Neural crest cell (in vitro differentiated cells): ENCODE results near the gene SLC6A19. TPM values are rescaled to one million over a fixed set of nuclear protein-coding genes. Genes with fewer than 3 reads are reported as not detected.

ENCODE experiments used
- DNase-seq: peaks from one replicate; pipeline ENCODE4 v3.0.0; 2021; ENCODE audit warnings: low read depth, mixed read lengths, low spot score
- H3K27ac Mint-ChIP-seq: one replicate; pipeline ENCODE4 v1.8.0; 2021; ENCODE audit warnings: mild to moderate bottlenecking, mixed read lengths; ENCODE audit not compliant: unreplicated experiment
- H3K27me3 Mint-ChIP-seq: 2 replicates; pipeline ENCODE4 v1.8.0; 2021; ENCODE audit warnings: low read depth, mild to moderate bottlenecking, mixed read lengths
- H3K36me3 Mint-ChIP-seq: 2 replicates; pipeline ENCODE4 v1.8.0; 2021; ENCODE audit warnings: low read depth, mild to moderate bottlenecking, mixed read lengths
- H3K4me1 Mint-ChIP-seq: 2 replicates; pipeline ENCODE4 v1.8.0; 2021; ENCODE audit warnings: mixed read lengths
- H3K4me3 Mint-ChIP-seq: one replicate; pipeline ENCODE4 v1.8.0; 2021; ENCODE audit warnings: mild to moderate bottlenecking, mixed read lengths
- H3K9me3 Mint-ChIP-seq: 2 replicates; pipeline ENCODE4 v1.8.0; 2021; ENCODE audit warnings: mixed read lengths
- total RNA-seq: library from RNA; stranded (reverse); gene quantifications from 2 replicates; pipeline ENCODE4 v1.2.1, GENCODE V29; 2021
- TF ChIP-seq, protein P1 (sequence below): fragments of 200-600 bp; sonication (generic); conservative IDR thresholded peaks from 2 replicates; pipeline ENCODE4 v1.5.0; 2021; ENCODE audit warnings: antibody characterized with exemption, mild to moderate bottlenecking

SLC6A19 gene
- total RNA-seq, 1 donor from 2014 or later = not detected

DNA sequence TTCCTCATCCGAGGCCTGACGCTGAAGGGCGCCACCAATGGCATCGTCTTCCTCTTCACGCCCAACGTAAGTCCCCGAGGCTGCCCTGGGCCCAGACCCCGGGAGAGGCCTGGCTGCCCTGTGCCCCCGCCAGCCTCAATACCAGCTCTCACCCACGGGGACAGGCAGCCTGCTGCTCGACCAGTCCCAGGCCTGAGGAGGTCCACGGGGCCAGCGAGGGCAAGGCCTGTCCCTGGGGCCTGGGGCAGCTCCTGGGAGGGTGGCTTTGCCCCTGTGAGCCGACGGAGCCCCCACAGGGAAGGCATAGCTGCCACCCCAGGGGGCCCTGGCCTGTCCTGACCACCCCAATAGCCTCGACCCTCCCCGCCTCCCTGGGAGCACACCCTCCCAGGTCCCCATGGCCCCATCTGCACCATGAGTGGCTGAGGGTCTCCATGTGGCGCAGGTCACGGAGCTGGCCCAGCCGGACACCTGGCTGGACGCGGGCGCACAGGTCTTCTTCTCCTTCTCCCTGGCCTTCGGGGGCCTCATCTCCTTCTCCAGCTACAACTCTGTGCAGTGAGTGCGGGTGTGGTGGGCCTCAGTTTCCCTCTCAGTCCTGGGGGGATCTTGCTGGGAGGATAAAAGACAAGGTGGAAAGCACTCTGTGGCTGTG is 12.2 kb downstream of the SLC6A19 start:
- Mint-ChIP-seq H3K4me3 (no peak overlapping the region), H3K27me3 (no peaks in the 10 kb centered on the region), H3K36me3 (no peaks in the 10 kb centered on the region), H3K9me3 (peaks cover 3% of the 10 kb centered on the region), H3K4me1 (no peaks in the 10 kb centered on the region), H3K27ac (no peak overlapping the region)
- TF ChIP-seq, protein P1, sequence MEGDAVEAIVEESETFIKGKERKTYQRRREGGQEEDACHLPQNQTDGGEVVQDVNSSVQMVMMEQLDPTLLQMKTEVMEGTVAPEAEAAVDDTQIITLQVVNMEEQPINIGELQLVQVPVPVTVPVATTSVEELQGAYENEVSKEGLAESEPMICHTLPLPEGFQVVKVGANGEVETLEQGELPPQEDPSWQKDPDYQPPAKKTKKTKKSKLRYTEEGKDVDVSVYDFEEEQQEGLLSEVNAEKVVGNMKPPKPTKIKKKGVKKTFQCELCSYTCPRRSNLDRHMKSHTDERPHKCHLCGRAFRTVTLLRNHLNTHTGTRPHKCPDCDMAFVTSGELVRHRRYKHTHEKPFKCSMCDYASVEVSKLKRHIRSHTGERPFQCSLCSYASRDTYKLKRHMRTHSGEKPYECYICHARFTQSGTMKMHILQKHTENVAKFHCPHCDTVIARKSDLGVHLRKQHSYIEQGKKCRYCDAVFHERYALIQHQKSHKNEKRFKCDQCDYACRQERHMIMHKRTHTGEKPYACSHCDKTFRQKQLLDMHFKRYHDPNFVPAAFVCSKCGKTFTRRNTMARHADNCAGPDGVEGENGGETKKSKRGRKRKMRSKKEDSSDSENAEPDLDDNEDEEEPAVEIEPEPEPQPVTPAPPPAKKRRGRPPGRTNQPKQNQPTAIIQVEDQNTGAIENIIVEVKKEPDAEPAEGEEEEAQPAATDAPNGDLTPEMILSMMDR = no peak
- DNase-seq = no peak

DNA sequence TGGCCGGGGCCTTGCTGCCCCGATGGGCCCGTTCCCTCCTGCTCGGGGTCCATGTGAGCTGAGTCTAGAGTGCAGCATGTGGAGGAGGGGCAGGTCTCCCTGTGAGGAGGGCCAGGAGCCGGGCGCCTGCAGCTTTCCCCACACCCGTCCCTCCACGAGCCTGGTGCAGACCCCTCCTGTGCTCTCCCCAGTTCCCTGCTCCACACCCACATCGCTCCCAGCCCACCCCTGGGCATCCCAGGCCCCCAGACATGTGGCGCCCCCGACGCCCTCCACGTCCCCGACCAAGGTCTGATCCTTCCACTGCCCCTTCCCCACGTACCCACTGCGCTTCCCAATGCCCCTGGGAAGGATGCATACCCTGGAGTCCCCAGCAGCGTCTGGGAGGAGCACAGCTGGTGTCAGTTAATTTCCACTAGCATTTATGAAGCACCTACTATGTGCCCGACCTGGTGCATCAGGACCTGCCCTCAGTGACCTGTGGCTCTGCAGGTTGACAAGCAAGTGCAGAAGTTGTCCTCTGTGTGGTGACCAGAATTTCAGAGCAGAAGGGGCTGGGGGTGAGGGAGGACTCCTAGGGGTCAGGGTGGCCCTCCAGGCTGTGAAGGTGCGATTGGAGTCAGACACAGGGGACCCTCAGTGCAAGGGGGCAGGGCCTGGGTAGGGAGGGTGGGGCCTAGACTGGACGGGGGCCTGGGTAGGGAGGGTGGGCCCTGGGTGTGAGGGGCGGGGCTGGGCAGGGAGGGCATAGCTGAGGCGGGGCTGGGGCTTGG is 13.0 kb downstream of the SLC6A19 start:
- no peak overlapping the region for H3K27ac Mint-ChIP-seq
- TF ChIP-seq, protein P1 = no peak
- no peak overlapping the region for H3K4me3 Mint-ChIP-seq
- H3K9me3 Mint-ChIP-seq = peaks cover 3% of the 10 kb centered on the region
- no peak for DNase-seq
- H3K36me3 Mint-ChIP-seq = no peaks in the 10 kb centered on the region
- no peaks in the 10 kb centered on the region for H3K4me1 Mint-ChIP-seq
- no peaks in the 10 kb centered on the region for H3K27me3 Mint-ChIP-seq

DNA sequence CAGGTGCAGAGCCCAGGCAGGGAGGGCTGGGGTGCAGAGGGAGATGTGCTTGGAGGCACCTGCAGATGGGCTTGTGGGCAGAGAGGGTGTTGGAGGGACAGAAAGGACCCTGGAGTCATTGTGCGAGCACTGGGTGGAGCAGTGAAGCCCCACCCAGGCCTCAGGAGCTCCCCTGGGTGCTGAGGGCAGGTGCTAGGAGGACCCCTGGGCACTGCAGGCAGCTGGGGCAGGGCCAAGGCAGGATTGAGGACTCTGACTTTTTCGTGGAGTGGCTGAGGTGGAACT is 13.5 kb downstream of the SLC6A19 start:
- no peak overlapping the region for H3K27ac Mint-ChIP-seq
- no peaks in the 10 kb centered on the region for H3K36me3 Mint-ChIP-seq
- TF ChIP-seq, protein P1 = no peak
- H3K9me3 Mint-ChIP-seq = peaks cover 3% of the 10 kb centered on the region
- no peak overlapping the region for H3K4me3 Mint-ChIP-seq
- no peaks in the 10 kb centered on the region for H3K27me3 Mint-ChIP-seq
- DNase-seq = no peak
- no peaks in the 10 kb centered on the region for H3K4me1 Mint-ChIP-seq

DNA sequence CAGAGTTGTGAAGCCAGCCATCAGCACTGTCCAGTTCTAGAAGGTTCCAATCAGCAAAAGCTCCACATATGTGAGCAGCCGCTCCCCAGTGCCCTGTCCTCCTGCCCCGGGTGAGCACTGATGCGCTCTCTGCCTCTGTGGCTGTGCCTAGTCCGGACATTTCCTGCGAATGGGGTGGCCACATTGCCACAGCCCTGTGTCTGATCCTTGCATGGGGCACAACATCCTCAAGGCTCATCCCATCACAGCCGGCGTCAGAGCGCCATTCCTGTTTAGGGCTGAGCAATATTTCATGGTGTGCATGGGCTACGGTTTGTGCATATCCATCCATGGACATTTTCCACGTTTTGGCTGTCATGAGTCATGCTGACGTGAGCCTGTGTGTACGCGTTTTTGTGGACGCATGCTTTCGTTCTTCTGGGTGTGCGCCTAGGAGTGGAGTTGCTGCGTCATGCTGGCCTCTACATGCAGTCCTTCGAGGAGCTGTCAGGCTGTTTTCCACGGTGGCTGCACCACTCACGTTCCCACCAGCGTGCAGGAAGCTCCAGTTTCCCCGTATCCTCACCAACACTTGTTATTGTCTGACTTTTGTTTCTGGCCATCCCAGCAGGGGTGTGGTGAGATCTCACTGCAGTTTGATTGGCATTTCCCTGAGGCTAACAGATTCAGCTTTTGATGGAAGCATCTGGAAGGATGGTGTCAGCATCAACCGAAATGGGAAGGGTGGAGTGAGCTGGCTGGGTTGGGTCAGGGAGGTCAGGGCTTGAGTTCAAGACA is 14.1 kb downstream of the SLC6A19 start:
- no peaks in the 10 kb centered on the region for H3K27me3 Mint-ChIP-seq
- no peaks in the 10 kb centered on the region for H3K36me3 Mint-ChIP-seq
- no peak for DNase-seq
- peaks cover 3% of the 10 kb centered on the region for H3K9me3 Mint-ChIP-seq
- no peak overlapping the region for H3K27ac Mint-ChIP-seq
- no peak overlapping the region for H3K4me3 Mint-ChIP-seq
- H3K4me1 Mint-ChIP-seq = no peaks in the 10 kb centered on the region
- TF ChIP-seq, protein P1 = no peak

DNA sequence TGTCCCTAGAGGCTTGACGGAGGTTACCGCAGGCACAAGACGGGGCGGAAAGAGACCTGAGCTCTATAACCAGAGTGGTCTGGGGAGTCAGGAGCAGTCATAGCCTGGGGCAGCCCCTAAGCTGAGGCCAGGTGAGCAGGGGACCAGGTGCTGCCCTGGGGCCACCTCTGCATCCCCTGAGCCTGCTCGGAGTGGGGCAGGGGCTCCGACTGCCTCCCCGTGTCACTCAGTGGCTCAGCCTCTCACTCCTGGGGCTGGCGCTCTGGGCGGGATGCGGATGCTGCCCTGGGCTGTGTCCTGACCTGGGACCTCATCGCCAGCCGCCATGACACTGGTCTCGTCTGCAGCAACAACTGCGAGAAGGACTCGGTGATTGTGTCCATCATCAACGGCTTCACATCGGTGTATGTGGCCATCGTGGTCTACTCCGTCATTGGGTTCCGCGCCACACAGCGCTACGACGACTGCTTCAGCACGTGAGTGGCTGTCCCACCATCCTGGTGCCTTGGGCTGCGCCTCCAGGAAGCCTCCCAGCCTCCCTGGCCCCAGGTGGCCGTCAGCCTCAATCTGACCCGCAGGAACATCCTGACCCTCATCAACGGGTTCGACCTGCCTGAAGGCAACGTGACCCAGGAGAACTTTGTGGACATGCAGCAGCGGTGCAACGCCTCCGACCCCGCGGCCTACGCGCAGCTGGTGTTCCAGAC is 15.0 kb downstream of the SLC6A19 start:
- H3K27ac Mint-ChIP-seq = no peak overlapping the region
- H3K4me3 Mint-ChIP-seq = no peak overlapping the region
- DNase-seq = no peak
- no peaks in the 10 kb centered on the region for H3K4me1 Mint-ChIP-seq
- no peaks in the 10 kb centered on the region for H3K27me3 Mint-ChIP-seq
- TF ChIP-seq, protein P1 = no peak
- H3K9me3 Mint-ChIP-seq = peaks cover 3% of the 10 kb centered on the region
- H3K36me3 Mint-ChIP-seq = no peaks in the 10 kb centered on the region
